ENCODE measurements around the gene PIN1. TPM values are rescaled to one million over a fixed set of nuclear protein-coding genes. Genes with fewer than 3 reads are reported as not detected.
"Not testable (repeated sequence)": the region's sequence is repeated elsewhere in the genome, so short reads cannot be mapped to it uniquely, and the experiment has no call there.

The PIN1 gene
- total RNA-seq, result 52.8 TPM

DNA sequence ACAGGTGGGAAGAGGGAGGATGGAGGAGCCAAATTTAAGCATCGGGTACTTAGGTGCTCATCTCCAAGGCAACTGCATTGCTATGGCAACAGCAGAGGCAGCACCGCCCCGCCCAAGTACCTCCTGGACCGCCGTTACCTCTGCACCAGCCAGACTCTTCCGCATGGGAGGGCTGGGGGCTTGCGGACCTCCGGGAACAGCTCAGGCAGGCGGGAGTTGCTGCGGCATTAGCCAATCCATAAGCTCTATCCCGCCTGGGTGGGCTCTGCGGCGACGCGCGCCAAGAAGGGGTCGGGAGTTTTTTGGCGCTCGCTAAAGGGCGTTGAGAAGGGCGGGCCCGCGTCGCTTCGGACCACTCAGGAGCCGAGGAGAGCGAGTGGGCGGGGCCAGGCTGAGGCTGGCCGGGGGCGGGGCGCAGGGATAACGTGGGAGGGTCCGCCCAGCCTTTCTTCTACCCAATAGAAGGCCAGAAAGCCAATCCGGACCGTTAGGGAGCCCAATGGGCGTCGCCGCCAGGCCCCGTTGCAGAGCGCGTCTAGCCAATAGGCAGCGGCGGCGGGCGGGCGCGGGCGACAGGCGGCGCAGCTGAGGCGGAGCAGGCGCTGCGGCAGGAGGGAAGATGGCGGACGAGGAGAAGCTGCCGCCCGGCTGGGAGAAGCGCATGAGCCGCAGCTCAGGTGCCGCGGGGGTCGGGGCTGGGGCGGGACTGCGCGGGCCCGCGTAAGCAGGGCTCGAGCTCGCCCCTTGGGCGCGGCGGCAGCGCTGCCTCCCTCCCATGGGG, at the start of gene PIN1:
Gene PIN1, plus strand, starts transcription at position 593 of the 781 bp plus-strand sequence. Its CDS starts 27 bp downstream, at position 620.
- peak; percentile 99 for DNase-seq (ENCODE audit: low spot score)

DNA sequence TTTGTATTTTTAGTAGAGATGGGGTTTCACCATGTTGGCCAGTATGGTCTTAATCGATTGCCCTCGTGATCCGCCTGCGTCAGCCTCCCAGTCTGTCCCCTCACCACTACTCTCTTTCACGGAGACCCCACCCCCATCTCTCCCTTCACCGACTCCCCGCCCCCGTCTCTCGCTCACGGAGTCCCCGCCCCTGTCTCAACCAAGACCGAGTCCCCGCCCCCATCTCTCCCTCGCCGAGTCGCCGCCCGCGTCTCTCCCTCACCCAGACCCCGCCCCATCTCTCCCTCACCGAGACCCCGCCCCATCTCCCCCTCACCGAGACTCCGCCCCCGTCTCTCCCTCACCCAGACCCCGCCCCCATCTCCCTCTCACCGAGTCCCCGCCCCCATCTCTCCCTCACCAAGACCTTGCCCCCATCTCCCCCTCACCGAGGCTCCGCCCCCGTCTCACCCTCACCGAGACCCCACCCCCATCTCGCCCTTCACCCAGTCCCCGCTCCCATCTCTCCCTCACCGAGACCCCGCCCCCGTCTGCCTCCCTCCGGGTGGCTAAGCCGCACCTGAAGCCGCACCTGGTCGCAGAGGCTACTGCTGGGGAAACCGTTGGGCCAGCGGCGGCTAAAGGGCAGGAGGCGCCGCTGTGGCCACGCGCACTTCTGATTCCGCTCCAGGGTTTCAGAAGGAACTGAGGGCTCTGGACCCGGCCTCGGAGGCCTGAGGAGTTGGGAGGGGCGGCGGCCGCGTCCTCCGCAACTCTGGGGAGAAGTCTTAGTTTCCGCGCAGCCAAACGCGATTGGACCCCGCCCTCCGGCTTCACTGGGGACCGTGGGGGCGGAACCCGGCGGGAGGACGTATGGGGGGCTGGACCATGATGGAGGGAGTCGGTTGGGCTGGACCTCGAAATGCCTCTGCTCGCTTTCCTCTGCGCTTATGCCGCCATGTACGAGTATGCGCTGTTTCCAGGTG, 49.5 kb upstream of the PIN1 start:
- peak; percentile 99 for DNase-seq (ENCODE audit: low spot score)

DNA sequence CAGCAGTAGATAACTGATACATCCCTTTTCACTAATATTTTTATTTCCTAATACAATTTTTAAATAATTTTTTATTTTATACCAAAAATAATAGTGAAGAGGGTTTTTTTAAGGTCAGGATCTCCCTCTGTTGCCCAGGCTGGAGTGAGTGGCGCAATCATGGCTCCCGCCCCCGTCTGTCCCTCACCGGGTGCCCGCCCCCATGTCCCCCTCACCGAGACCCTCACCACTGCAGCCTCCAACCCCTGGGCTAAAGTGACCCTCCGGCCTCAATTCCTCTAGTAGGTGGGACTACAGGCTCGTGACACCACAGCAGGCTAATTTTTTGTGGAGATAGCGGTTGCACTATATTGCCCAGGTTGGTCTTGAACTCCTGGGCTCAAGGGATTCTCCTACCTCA, 48.8 kb upstream of the PIN1 start:
- no peak for DNase-seq (ENCODE audit: low spot score)

GRCh38 chr19:9786819-9787218, 48.3 kb upstream of the PIN1 start:
- no peak for DNase-seq (ENCODE audit: low spot score)

DNA sequence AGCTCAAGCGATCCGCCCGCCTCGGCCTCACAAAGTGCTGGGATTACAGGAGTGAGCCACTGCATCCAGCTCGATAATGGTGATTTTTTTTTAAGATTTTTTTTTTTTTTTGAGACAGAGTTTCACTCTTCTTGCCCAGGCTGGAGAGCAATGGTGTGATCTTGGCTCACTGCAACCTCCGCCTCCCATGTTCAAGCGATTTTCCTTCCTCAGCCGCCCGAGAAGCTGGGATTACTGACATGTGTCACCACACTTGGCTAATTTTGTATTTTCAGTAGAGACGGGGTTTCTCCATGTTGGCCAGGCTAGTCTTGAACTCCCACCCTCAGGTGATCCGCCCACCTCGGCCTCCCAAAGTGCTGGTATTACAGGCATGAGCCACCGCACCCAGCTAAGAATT, 46.5 kb upstream of the PIN1 start:
- DNase-seq (ENCODE audit: low spot score), result not testable (repeated sequence)

GRCh38 chr19:9789066-9789465, 46.1 kb upstream of the PIN1 start:
- no peak for DNase-seq (ENCODE audit: low spot score)

GRCh38 chr19:9789579-9789978, 45.5 kb upstream of the PIN1 start:
- not testable (repeated sequence) for DNase-seq (ENCODE audit: low spot score)

- not testable (repeated sequence) for DNase-seq (ENCODE audit: low spot score)
Measured at GRCh38 chr19:9791073-9791367, 44.1 kb upstream of the PIN1 start.

DNA sequence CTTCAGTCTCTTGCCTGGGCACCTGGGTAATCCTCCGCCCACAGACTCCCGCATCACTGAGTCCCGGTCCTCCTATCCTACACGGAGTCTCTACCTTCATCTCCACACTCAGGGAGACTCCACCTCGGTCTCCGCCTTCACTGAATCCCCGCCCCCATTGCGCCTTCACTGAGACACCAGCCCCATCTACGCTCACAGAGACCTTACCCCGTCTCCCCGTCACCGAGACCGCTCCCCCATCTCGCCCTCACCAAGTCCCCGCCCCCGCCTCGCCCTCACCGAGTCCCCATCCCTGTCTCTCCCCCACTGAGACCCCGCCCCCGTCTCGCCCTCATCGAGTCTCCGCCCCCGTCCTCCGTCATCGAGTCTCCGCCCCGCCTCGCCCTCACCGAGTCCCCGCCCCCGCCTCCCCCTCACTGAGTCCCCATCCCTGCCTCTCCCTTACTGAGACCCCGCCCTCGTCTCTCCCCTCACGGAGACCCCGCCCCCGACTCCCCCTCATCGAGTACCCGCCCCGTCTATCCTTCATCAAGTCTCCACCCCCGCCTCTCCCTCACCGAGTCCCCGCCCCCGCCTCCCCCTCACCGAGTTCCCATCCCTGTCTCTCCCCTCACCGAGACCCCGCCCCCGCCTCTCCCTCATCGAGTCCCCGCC, 43.4 kb upstream of the PIN1 start:
- peak; percentile 99 for DNase-seq (ENCODE audit: low spot score)

- peak; percentile 96 for DNase-seq (ENCODE audit: low spot score)
Measured at GRCh38 chr19:9792206-9793070, 42.7 kb upstream of the PIN1 start.

- DNase-seq (ENCODE audit: low spot score), result peak; percentile 70
Measured at GRCh38 chr19:9793071-9793591, 42.0 kb upstream of the PIN1 start.

GRCh38 chr19:9796113-9796773, 38.9 kb upstream of the PIN1 start:
- DNase-seq (ENCODE audit: low spot score), result peak; percentile 89

DNA sequence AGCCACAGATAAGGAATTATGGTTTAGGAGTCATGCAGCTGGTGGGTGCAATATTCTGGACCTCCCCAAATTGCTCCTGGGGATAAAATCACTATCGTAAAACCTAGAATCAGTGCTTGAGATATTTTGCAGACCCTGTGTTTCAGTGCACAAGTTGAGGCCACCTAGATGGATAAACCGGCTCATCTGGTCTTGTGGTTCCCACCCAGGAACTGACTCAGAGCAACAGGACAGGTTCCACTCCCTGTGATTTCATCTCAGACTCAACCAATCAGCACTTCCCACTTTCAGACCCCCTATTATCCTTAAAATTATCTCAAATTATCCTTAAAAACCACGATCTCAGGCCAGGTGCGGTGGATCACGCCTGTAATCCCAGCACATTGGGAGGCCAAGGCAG, 37.2 kb upstream of the PIN1 start:
- no peak for DNase-seq (ENCODE audit: low spot score)

DNA sequence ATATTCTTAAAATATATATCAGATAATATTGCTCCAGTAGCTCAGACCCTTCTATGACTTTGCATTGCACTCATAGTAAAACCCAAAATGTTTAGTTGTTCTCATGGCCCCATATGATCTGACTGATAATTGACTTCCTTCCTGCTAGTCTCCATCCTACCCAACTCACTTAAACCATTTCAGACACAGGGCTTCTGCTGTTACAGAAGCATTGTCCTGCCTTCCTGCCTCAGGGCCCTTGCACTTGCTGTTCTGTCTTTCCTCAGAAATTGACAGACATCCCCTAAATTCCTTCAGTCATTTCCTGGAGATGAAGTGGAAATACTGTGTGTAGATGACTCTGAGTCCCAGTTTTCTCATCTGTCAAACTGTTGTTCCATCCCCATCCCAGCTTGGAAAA, 36.0 kb upstream of the PIN1 start:
- no peak for DNase-seq (ENCODE audit: low spot score)

DNA sequence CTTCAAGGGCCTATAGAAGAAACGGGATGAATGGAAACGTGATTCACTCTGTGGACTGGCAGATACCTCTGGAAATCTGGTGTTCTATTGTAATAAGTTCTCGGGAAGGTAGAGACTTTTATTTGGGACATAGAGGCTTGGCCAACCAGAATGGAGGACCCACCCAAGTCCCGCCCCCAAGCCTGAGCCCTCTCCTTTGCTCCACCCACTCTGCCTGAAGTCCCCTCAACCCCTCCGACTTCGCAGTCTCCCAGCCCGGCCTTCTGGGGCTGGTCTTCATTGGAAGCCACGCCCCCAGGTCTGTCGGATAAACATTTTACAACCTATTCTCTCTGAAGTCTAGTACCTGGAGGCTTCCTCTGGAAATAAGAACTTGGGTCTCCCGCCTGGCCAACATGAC, 33.1 kb upstream of the PIN1 start:
- DNase-seq (ENCODE audit: low spot score), result no peak

DNA sequence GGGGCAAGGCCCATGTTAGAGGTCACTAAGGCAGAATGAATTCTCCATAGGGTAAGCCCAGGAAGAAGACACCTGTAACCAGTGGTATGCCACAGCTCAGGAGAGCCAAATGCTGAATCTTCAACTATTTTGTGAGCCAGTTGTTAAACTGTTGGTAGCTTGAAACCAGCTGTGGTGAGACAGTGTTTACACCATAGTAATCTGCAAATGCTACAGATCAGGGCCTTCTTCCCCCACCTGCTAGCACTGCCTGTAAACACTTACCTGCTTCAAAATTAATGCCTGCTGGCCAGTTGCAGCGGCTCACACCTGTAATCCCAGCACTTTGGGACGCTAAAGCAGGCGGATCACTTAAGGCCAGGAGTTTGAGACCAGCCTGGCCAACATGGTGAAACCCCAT, 28.3 kb upstream of the PIN1 start:
- no peak for DNase-seq (ENCODE audit: low spot score)

- no peak for DNase-seq (ENCODE audit: low spot score)
Measured at GRCh38 chr19:9808855-9809824, 26.0 kb upstream of the PIN1 start.

DNA sequence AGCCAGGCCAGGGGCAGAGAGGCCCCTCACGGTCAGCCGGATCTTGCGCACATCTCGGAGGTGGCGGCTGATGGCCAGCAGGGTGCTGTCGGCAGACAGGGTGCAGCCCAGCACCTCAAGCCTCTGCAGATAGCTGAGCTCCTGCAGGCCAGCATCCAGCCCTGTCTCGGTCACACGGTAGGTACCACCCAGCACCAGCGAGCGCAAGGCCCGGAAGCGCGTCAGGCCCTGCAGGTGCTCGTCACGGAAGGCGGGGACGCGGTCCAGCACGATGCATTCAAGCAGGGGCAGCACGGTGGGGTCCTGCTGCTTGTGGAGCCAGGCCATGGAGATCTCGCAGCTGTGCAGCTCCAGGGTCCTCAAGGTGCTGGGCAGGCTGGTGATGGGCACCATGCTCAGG, 24.0 kb upstream of the PIN1 start:
- DNase-seq (ENCODE audit: low spot score), result no peak

DNA sequence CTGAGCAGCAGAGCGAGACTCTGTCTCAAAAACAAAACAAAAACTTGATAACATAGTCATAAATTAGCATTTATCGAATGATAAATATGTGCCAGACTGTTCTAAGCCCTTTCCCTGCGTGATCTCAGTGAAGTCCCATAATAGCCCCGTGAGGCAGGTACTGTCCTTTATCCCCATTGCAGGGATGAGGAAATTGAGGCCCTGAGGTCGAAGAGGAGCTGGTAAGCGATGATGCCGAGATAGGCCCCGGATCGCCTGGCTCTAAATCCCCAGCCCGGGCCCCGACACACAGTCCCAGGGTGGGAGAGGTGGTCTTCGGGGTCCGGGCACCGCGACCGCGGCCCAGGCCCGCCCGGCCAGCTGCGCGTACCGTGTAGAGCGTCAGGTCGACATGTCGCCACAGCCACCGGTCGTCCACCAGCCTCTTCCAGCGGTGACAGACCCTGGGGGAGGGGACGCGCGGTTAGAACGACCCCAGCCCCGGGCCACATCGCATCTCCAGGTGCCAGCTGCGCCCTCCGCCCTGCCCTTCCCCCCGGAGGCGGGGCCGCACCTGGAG, 16.9 kb upstream of the PIN1 start:
- no peak for DNase-seq (ENCODE audit: low spot score)
